H1 (cell line): ENCODE data around the gene RTN4RL1. TPM values are rescaled to one million over a fixed set of nuclear protein-coding genes. Genes with fewer than 3 reads are reported as not detected.
A peak's percentile ranks its signal among the peaks of the same experiment; 100 is the strongest.

ENCODE experiments used
- CTCF ChIA-PET: fragments of 300-600 bp; sonication (Branson Sonifier 250); formaldehyde crosslinking; loops from one replicate; lab custom pipeline; 2021; ENCODE audit not compliant: partially characterized antibody; lab: Charles Lee
- POLR2A ChIA-PET: fragments of 300-600 bp; sonication (Branson Sonifier 250); formaldehyde crosslinking; loops from one replicate; lab custom pipeline; 2021; ENCODE audit warnings: inconsistent platforms; ENCODE audit not compliant: partially characterized antibody; lab: Charles Lee
- DNase-seq, 2 experiments: peaks; one replicate each; pipeline versions ENCODE4 v3.0.0 to v3.0.0-alpha.2; 2010 to 2022; ENCODE audit warnings: low spot score in 2 of 2, low read depth in 1 of 2, mixed read lengths in 1 of 2
- FAIRE-seq: peaks from 2 replicates; lab custom pipeline; 2011; peaks lifted over from hg19 to GRCh38; lab: Jason Lieb, UNC
- H2AFZ ChIP-seq: 2 replicates; pipeline ENCODE4 v1.8.1; 2012; ENCODE audit warnings: low read length, inconsistent platforms
- H2AK5ac ChIP-seq: 2 replicates; pipeline ENCODE4 v1.6.1; 2013; ENCODE audit warnings: low read depth, low read length
- H2BK120ac ChIP-seq: replicated peaks from 2 replicates; pipeline ENCODE3; 2013; ENCODE audit warnings: low read depth, low read length, inconsistent platforms
- H2BK12ac ChIP-seq: 2 replicates; pipeline ENCODE4 v1.6.1; 2013; ENCODE audit warnings: low read depth, low read length
- H2BK15ac ChIP-seq: 2 replicates; pipeline ENCODE4 v1.6.1; 2013; ENCODE audit warnings: low read length
- H2BK20ac ChIP-seq: 2 replicates; pipeline ENCODE4 v1.6.1; 2013; ENCODE audit warnings: low read length
- H2BK5ac ChIP-seq: 2 replicates; pipeline ENCODE4 v1.6.1; 2013; ENCODE audit warnings: low read depth, low read length
- H3K14ac ChIP-seq: 2 replicates; pipeline ENCODE4 v1.6.1; 2013; ENCODE audit warnings: inconsistent platforms; ENCODE audit not compliant: insufficient read length
- H3K18ac ChIP-seq: 2 replicates; pipeline ENCODE4 v1.6.1; 2013; ENCODE audit warnings: low read length; ENCODE audit errors: extremely low read depth
- H3K23ac ChIP-seq: 2 replicates; pipeline ENCODE4 v1.6.1; 2013; ENCODE audit warnings: inconsistent platforms; ENCODE audit not compliant: insufficient read length
- H3K23me2 ChIP-seq: 2 replicates; pipeline ENCODE4 v1.6.1; 2013; ENCODE audit warnings: low read depth, low read length
- H3K27ac ChIP-seq: 2 replicates; pipeline ENCODE4 v1.6.1; 2011; ENCODE audit warnings: low read depth, low read length, inconsistent platforms
- H3K27me3 ChIP-seq, 4 experiments: replicated peaks in 1 of 4; 1 replicate in 1 of 4; 2 replicates in 3 of 4; pipeline versions ENCODE4 v1.6.1 to v1.8.1; 2011 to 2013; ENCODE audit warnings: low read length in 3 of 4, mild to moderate bottlenecking in 3 of 4, inconsistent platforms in 2 of 4, mixed read lengths in 2 of 4, moderate library complexity in 1 of 4; ENCODE audit not compliant: control insufficient read depth in 3 of 4, insufficient read depth in 3 of 4; ENCODE audit errors: extremely low read depth in 1 of 4
- H3K36me3 ChIP-seq, 4 experiments: 2 replicates each; pipeline versions ENCODE4 v1.6.1 to v1.8.1; 2011 to 2013; ENCODE audit warnings: mild to moderate bottlenecking in 4 of 4, low read length in 3 of 4, moderate library complexity in 2 of 4, control low read depth in 1 of 4, inconsistent platforms in 1 of 4; ENCODE audit not compliant: insufficient read depth in 4 of 4, control insufficient read depth in 2 of 4
- H3K4ac ChIP-seq: replicated peaks from 2 replicates; pipeline ENCODE3; 2013; ENCODE audit warnings: low read length, low read depth, mixed read lengths, inconsistent platforms; ENCODE audit not compliant: insufficient read length
- H3K4me1 ChIP-seq, 4 experiments: replicated peaks in 1 of 4; 1 replicate in 1 of 4; 2 replicates in 3 of 4; pipeline versions ENCODE4 v1.6.1 to v1.8.1; 2011 to 2013; ENCODE audit warnings: low read length in 3 of 4, inconsistent platforms in 2 of 4, mixed read lengths in 1 of 4; ENCODE audit not compliant: insufficient read depth in 4 of 4, control insufficient read depth in 3 of 4
- H3K4me2 ChIP-seq, 2 experiments: 2 replicates each; pipeline versions ENCODE4 v1.6.1 to v1.8.1; 2011 to 2013; ENCODE audit warnings: low read depth in 2 of 2, low read length in 2 of 2, control low read depth in 1 of 2, inconsistent platforms in 1 of 2, mild to moderate bottlenecking in 1 of 2; ENCODE audit not compliant: insufficient read depth in 1 of 2
- H3K4me3 ChIP-seq, 4 experiments: fragments of 200-600, 300-600 bp in 1 of 4; sonication (generic), shearing (Covaris generic), sonication (Bioruptor Twin) in 1 of 4; 2 replicates each; pipeline versions ENCODE4 v1.5.1 to v1.8.1; 2011 to 2016; ENCODE audit warnings: low read length in 4 of 4, low read depth in 3 of 4, control low read depth in 2 of 4, inconsistent platforms in 2 of 4, mild to moderate bottlenecking in 2 of 4, mixed read lengths in 1 of 4, moderate library complexity in 1 of 4; ENCODE audit not compliant: insufficient read depth in 2 of 4; ENCODE audit errors: extremely low read depth in 1 of 4
- H3K56ac ChIP-seq: replicated peaks from 2 replicates; pipeline ENCODE3; 2013; ENCODE audit warnings: low read depth, mild to moderate bottlenecking, mixed read lengths, low read length, inconsistent platforms; ENCODE audit not compliant: insufficient read length
- H3K79me1 ChIP-seq: 2 replicates; pipeline ENCODE4 v1.6.1; 2013; ENCODE audit warnings: low read depth, low read length, control low read depth
- H3K79me2 ChIP-seq, 2 experiments: 2 replicates each; pipeline versions ENCODE4 v1.6.1 to v1.8.1; 2012 to 2013; ENCODE audit warnings: low read length in 2 of 2, mild to moderate bottlenecking in 2 of 2, inconsistent platforms in 1 of 2; ENCODE audit not compliant: insufficient read depth in 2 of 2, control insufficient read depth in 1 of 2
- H3K9ac ChIP-seq, 4 experiments: replicated peaks in 1 of 4; 1 replicate in 1 of 4; 2 replicates in 3 of 4; pipeline versions ENCODE4 v1.6.1 to v1.8.1; 2011 to 2013; ENCODE audit warnings: low read depth in 3 of 4, low read length in 3 of 4, control low read depth in 2 of 4, mild to moderate bottlenecking in 2 of 4, moderate library complexity in 2 of 4, inconsistent platforms in 1 of 4; ENCODE audit errors: extremely low read depth in 1 of 4
- H3K9me3 ChIP-seq, 2 experiments: 2 replicates each; pipeline versions ENCODE4 v1.6.1 to v1.8.1; 2012 to 2013; ENCODE audit warnings: mild to moderate bottlenecking in 2 of 2, moderate library complexity in 2 of 2, control low read depth in 1 of 2, inconsistent platforms in 1 of 2, low read depth in 1 of 2, low read length in 1 of 2, mixed read lengths in 1 of 2; ENCODE audit not compliant: insufficient read depth in 2 of 2
- H4K20me1 ChIP-seq, 2 experiments: replicated peaks in 1 of 2; 2 replicates each; pipeline versions ENCODE3 to v1.8.1; 2011 to 2013; ENCODE audit warnings: inconsistent platforms in 2 of 2, low read length in 2 of 2, mild to moderate bottlenecking in 1 of 2; ENCODE audit not compliant: insufficient read depth in 2 of 2, control insufficient read depth in 1 of 2
- H4K5ac ChIP-seq: 2 replicates; pipeline ENCODE4 v1.6.1; 2013; ENCODE audit warnings: low read length, low read depth, mixed read lengths, inconsistent platforms; ENCODE audit not compliant: insufficient read length
- H4K8ac ChIP-seq: 2 replicates; pipeline ENCODE4 v1.8.0; 2013; ENCODE audit warnings: mild to moderate bottlenecking, moderate library complexity, low read length, inconsistent platforms; ENCODE audit not compliant: insufficient read depth; ENCODE audit errors: extremely low read depth
- H4K91ac ChIP-seq: replicated peaks from 2 replicates; pipeline ENCODE3; 2013; ENCODE audit warnings: low read length, mixed read lengths, inconsistent platforms; ENCODE audit not compliant: insufficient read length
- CHD2 ChIP-seq: IDR thresholded peaks from 2 replicates; pipeline ENCODE4 v1.6.1; 2012; ENCODE audit warnings: low read length, improper control_type of control experiment
- CTBP2 ChIP-seq: IDR thresholded peaks from 2 replicates; pipeline ENCODE4 v1.7.0; 2011; ENCODE audit warnings: borderline replicate concordance, mild to moderate bottlenecking, moderate library complexity, mixed read lengths, low read length; ENCODE audit not compliant: insufficient read depth, insufficient read length
- FOSL1 ChIP-seq: IDR thresholded peaks from 2 replicates; pipeline ENCODE4 v1.6.1; 2011; ENCODE audit warnings: mild to moderate bottlenecking, low read depth, low read length, moderate library complexity; ENCODE audit not compliant: insufficient read depth
- RNF2 ChIP-seq: fragments of 200-900, 300-1000 bp; sonication (generic); IDR thresholded peaks from 2 replicates; pipeline ENCODE4 v1.7.1; 2016; ENCODE audit warnings: borderline replicate concordance, low read depth, mild to moderate bottlenecking, antibody characterized with exemption, low read length; ENCODE audit not compliant: poor library complexity, severe bottlenecking; ENCODE audit errors: missing control alignments
- SIRT6 ChIP-seq: IDR thresholded peaks from one replicate; pipeline ENCODE4 v1.7.1; 2012; ENCODE audit warnings: low read length, inconsistent platforms
- USF2 ChIP-seq: IDR thresholded peaks from 2 replicates; pipeline ENCODE4 v1.6.1; 2011; ENCODE audit warnings: low read length, improper control_type of control experiment
- WGBS, 2 experiments: shearing (Covaris generic) in 1 of 2; methylation state at CpG; one replicate each; pipeline versions ENCODE4 v1.1.6 to v1.1.7; 2013 to 2015; ENCODE audit warnings: low lambda C conversion rate in 2 of 2, mixed read lengths in 2 of 2, inconsistent platforms in 1 of 2, low coverage in 1 of 2, missing lambda C conversion rate in 1 of 2; ENCODE audit not compliant: insufficient replicate concordance in 2 of 2, insufficient coverage in 1 of 2, insufficient read length in 1 of 2; ENCODE audit errors: extremely low coverage in 1 of 2, missing lambda C conversion rate in 1 of 2; 5-methylcytosine and 5-hydroxymethylcytosine counted together
- polyA plus RNA-seq, 7 experiments: library from polyadenylated mRNA; depleted of rRNA in 3 of 7; stranded (reverse) in 5 of 7; unstranded in 2 of 7; fragments of >200 nt in 5 of 7; fragments of 200-250 nt in 2 of 7; gene quantifications; 1 replicate in 5 of 7; 2 replicates in 1 of 7; 4 replicates in 1 of 7; pipeline versions ENCODE4 v1.2.1 to v1.2.3, GENCODE V29; 2011 to 2013; ENCODE audit warnings: missing spikeins in 2 of 7, mixed read lengths in 2 of 7
- total RNA-seq: library from RNA; stranded (reverse); fragmentation: NEBNext Ultra II Directional; extraction: Animal tissue kit (Norgen Biotek cat#: 25700); gene quantifications from 2 replicates; pipeline ENCODE4 v1.2.1, GENCODE V29; 2021
- TF ChIP-seq, protein P1 (sequence below), 3 experiments: IDR thresholded peaks; 1 replicate in 2 of 3; 2 replicates in 1 of 3; pipeline versions ENCODE4 v1.5.1 to v1.6.1; 2011; ENCODE audit warnings: low read length in 3 of 3, mild to moderate bottlenecking in 3 of 3, inconsistent platforms in 2 of 3, low read depth in 1 of 3, moderate library complexity in 1 of 3; ENCODE audit not compliant: insufficient read depth in 1 of 3; ENCODE audit errors: control extremely low read depth in 1 of 3

Gene RTN4RL1
- total and polyA plus RNA-seq, 2 of the 8 experiments (the other 6 are each of a cell fraction or from before 2014, with no cell fraction given): 0.09 TPM; not detected in 1

GRCh38 chr17:2025622-2026309 is 632 bp upstream of the RTN4RL1 start:
- H3K9ac ChIP-seq: no peak overlapping the region
- H2BK15ac ChIP-seq: no peak overlapping the region
- H3K79me2 ChIP-seq: no peaks in the 10 kb centered on the region
- H2BK5ac ChIP-seq: no peak overlapping the region
- FAIRE-seq (peak; percentile 28), DNase-seq (peak in 1 of 2 experiments; percentile 70)
- H4K5ac ChIP-seq: no peak overlapping the region
- peaks cover 0 to 6% (median 0%) of the 10 kb centered on the region in 4 experiments; a peak in 1 of 8 replicates for H3K36me3 ChIP-seq
- no peak overlapping the region for H2BK12ac ChIP-seq
- no peak overlapping the region for H2BK20ac ChIP-seq
- no peak overlapping the region for H3K4ac ChIP-seq
- no peak overlapping the region for H2AFZ ChIP-seq
- H3K79me1 ChIP-seq: no peaks in the 10 kb centered on the region
- H2AK5ac ChIP-seq: no peak overlapping the region
- H3K23me2 ChIP-seq: peaks cover 16% of the 10 kb centered on the region; the same call in 1 of the 2 replicates
- H4K8ac ChIP-seq: no peak overlapping the region
- POLR2A ChIA-PET: no interaction called here
- H3K18ac ChIP-seq: no peak overlapping the region; the same call in 1 of the 2 replicates
- peak overlapping the region; percentile 64 to 80 for H3K4me2 ChIP-seq
- H3K4me1 ChIP-seq: peaks cover 1 to 18% (median 7%) of the 10 kb centered on the region in 4 experiments
- H4K91ac ChIP-seq: no peak overlapping the region
- no peaks in the 10 kb centered on the region for H3K9me3 ChIP-seq
- no peak overlapping the region for H3K23ac ChIP-seq
- H3K4me3 ChIP-seq: peak overlapping the region; percentile 12 to 63 (median 24); a peak in 6 of 8 replicates
- 12% methylated on average over 24 of the region's 55 CpGs; no CpG with 5 or more reads in 1 of the 2 experiments for WGBS, 2 experiments
- no peak overlapping the region for H2BK120ac ChIP-seq
- CTCF ChIA-PET: interaction anchor here (0.8 to 5.3 kb wide), 17 partner anchors 12 to 219 kb away, joined by 3 to 47 read pairs (median 4); no protein-coding TSS in a partner anchor
- no peak overlapping the region for H3K56ac ChIP-seq
- no peak overlapping the region for H3K14ac ChIP-seq
- no peak overlapping the region for H3K27ac ChIP-seq
- H4K20me1 ChIP-seq: peaks cover 0 to 6% of the 10 kb centered on the region in 2 experiments
- H3K27me3 ChIP-seq: peaks cover 70 to 85% (median 80%) of the 10 kb centered on the region in 4 experiments
- TF ChIP-seq SIRT6: no peak
- no peak for TF ChIP-seq USF2
- no peak for TF ChIP-seq FOSL1
- TF ChIP-seq CHD2: no peak
- TF ChIP-seq, protein P1, sequence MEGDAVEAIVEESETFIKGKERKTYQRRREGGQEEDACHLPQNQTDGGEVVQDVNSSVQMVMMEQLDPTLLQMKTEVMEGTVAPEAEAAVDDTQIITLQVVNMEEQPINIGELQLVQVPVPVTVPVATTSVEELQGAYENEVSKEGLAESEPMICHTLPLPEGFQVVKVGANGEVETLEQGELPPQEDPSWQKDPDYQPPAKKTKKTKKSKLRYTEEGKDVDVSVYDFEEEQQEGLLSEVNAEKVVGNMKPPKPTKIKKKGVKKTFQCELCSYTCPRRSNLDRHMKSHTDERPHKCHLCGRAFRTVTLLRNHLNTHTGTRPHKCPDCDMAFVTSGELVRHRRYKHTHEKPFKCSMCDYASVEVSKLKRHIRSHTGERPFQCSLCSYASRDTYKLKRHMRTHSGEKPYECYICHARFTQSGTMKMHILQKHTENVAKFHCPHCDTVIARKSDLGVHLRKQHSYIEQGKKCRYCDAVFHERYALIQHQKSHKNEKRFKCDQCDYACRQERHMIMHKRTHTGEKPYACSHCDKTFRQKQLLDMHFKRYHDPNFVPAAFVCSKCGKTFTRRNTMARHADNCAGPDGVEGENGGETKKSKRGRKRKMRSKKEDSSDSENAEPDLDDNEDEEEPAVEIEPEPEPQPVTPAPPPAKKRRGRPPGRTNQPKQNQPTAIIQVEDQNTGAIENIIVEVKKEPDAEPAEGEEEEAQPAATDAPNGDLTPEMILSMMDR (IDR thresholded peaks at IDR 0.05; ENCODE audit: control extremely low read depth in 1 of 3, insufficient read depth in 1 of 3, low read depth in 1 of 3, low read length in 3 of 3): peak; percentile 33 to 41 (median 33); a peak in 3 of 4 replicates
- no peak for TF ChIP-seq CTBP2
- TF ChIP-seq RNF2: peak; percentile 58
